ENCODE data around the gene PLCL2. TPM values are rescaled to one million over a fixed set of nuclear protein-coding genes. Genes with fewer than 3 reads are reported as not detected.

Gene PLCL2
- total RNA-seq, 1 donor from 2014 or later, result 1.6 TPM

DNA sequence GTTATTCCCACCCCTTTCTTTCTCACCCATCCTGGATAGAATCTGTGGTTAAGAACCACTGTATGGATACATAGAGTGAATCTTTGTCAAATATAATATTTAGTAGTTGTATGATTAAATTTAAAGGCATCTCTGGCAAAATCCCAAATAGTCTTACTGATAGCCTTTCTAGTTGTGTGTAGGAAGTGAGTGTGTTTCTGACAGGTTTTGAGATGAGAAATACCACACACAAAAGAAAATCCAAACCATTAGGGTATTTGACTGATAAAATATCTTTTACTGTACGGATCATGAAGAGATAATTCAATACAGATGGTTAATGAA, 44.7 kb upstream of the PLCL2 start:
- Histone ChIP-seq H3K36me3 (ENCODE audit: control insufficient read depth, insufficient read depth, low read length) (no peaks in the 10 kb centered on the region), H3K4me3 (ENCODE audit: low read depth, low read length) (no peak overlapping the region), H3K27me3 (ENCODE audit: control insufficient read depth, insufficient read depth, low read length) (no peaks in the 10 kb centered on the region)
- no peak for DNase-seq (ENCODE audit: low read depth)
- FAIRE-seq, result no peak
- TF ChIP-seq CTCF (IDR thresholded peaks at IDR 0.05; ENCODE audit: insufficient read depth, low read length, severe bottlenecking), result no peak

DNA sequence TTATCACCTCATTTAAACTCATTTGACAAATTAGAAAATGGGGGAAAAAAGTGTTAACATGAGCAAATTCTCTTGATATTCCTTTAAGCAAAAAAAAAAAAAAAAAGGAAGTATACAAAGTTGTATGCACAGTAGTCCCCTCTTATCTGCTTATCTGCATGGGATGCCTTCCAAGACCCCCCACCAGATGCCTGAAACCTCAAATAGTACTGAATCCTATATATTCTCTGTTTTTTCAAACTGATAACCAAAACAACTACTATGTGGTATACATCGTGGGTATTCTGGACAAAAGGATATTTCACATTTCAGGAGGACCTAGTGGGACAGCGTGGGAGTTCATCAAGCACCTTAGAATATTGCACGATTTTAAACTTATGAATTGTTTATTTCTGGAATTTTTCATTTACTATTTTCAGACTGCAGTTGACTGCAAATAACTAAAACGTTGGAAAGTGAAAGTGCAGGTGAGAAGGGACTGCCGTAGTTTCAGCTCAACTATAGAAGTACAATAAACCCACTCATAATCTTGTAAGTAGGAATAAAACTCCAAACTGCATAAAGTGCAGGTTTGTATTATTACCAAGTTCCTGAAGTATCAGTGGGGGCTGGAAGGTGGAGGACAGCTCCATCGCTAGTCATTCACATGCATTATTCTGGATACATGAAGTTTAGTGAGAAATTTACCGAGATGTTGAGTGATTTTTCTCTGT, 43.6 kb upstream of the PLCL2 start:
- Histone ChIP-seq H3K27me3 (ENCODE audit: control insufficient read depth, insufficient read depth, low read length) (no peaks in the 10 kb centered on the region), H3K4me3 (ENCODE audit: low read depth, low read length) (no peak overlapping the region), H3K36me3 (ENCODE audit: control insufficient read depth, insufficient read depth, low read length) (no peaks in the 10 kb centered on the region)
- TF ChIP-seq CTCF (IDR thresholded peaks at IDR 0.05; ENCODE audit: insufficient read depth, low read length, severe bottlenecking), result no peak
- DNase-seq (ENCODE audit: low read depth), result no peak
- FAIRE-seq, result no peak

DNA sequence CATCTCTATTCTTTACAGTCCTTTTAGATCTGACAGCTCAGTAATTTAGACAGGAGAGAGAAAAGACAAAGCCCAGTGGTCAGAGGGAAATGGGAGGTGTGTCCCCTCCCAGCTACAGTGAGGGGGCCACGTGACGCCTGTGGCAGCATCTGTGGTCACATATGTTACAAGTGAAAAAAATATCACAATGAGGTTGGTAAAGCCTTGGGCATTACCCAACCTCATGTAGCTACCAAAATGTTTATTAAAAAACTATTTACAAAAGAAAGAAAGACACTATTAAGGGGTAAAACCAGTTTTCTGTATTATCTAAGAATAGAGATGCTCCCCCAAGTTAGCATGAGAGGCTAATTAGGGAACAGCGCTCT, 42.9 kb upstream of the PLCL2 start:
- Histone ChIP-seq H3K4me3 (ENCODE audit: low read depth, low read length) (no peak overlapping the region), H3K27me3 (ENCODE audit: control insufficient read depth, insufficient read depth, low read length) (no peaks in the 10 kb centered on the region), H3K36me3 (ENCODE audit: control insufficient read depth, insufficient read depth, low read length) (no peaks in the 10 kb centered on the region)
- FAIRE-seq (no peak), DNase-seq (ENCODE audit: low read depth) (no peak)
- TF ChIP-seq CTCF (IDR thresholded peaks at IDR 0.05; ENCODE audit: insufficient read depth, low read length, severe bottlenecking), result no peak

- no peaks in the 10 kb centered on the region for H3K27me3 ChIP-seq (ENCODE audit: control insufficient read depth, insufficient read depth, low read length)
- no peaks in the 10 kb centered on the region for H3K36me3 ChIP-seq (ENCODE audit: control insufficient read depth, insufficient read depth, low read length)
- FAIRE-seq (no peak), DNase-seq (ENCODE audit: low read depth) (peak; percentile 14)
- no peak overlapping the region for H3K4me3 ChIP-seq (ENCODE audit: low read depth, low read length)
- TF ChIP-seq CTCF (IDR thresholded peaks at IDR 0.05; ENCODE audit: insufficient read depth, low read length, severe bottlenecking), result no peak
These were observed 42.2 kb upstream of the PLCL2 start for GRCh38 chr3:16842272-16843270.

DNA sequence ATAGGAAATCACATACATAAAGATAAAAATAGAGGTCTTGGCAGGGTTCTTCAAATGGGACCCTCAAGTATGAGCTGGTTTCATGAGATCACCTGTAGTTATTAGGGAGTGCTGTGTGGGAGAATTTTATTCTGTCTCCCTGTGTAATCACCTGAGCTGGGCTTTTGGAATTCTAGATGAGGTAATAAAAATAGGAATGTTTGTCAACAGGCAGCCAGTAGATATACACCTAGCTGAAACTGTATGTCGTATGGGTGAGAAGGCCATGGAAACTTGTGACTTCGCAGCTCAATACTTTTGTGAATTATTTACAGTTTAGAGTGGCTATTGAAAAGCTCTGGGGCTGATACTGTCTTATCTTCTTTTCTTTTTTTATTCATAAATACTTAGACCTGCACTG, 40.5 kb upstream of the PLCL2 start:
- Histone ChIP-seq H3K36me3 (ENCODE audit: control insufficient read depth, insufficient read depth, low read length) (no peaks in the 10 kb centered on the region), H3K27me3 (ENCODE audit: control insufficient read depth, insufficient read depth, low read length) (no peaks in the 10 kb centered on the region), H3K4me3 (ENCODE audit: low read depth, low read length) (no peak overlapping the region)
- no peak for TF ChIP-seq CTCF (IDR thresholded peaks at IDR 0.05; ENCODE audit: insufficient read depth, low read length, severe bottlenecking)
- DNase-seq (ENCODE audit: low read depth), result no peak
- FAIRE-seq, result no peak

Data from bronchial epithelial cell (primary cell).